HG03135 (cell line): ENCODE measurements around the gene TACC3.

Source experiments
- ATAC-seq: cut with Tn5 transposase; IDR thresholded peaks from one replicate; pipeline ENCODE4 v1.9.1; 2021; ENCODE audit warnings: mild to moderate bottlenecking, moderate library complexity; ENCODE audit not compliant: unreplicated experiment

Gene TACC3

DNA sequence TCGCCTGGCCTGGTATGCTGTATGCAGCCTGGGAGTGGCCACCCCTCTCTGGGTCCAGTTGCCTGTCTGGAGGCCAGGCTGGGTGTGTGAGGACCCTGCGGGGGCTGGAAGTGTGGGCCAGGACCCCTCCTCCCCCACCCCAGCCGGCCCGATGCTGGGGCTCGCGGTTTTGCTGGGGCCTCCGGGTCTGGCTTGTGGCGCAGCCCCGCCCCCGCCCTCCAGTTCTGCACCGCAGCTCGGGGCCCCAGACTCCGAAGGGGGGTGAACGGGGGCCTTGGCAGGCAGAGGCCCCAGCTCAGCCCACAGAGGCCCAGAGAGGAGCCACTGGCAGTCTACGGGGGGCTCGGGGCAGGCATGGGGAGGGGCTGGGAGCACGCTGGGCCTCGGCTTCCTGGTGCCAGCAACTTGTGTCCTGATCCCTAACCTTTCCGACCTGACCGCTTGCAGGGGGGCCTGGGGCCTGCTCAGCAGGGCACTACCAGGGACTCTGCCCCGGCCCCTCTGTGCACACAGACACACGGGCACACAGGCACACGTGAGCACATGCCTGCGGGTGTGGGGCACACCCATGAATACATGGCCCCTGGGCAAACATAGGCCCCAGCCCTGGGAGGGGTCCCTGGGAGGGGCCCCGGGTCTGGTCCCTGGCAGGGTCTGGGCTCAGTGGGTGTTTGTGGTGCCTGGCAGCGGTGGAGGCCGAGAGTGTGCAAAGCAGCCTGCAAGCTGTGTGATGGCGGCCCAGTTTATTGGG, 50.4 kb downstream of the TACC3 start:
- ATAC-seq: no peak

DNA sequence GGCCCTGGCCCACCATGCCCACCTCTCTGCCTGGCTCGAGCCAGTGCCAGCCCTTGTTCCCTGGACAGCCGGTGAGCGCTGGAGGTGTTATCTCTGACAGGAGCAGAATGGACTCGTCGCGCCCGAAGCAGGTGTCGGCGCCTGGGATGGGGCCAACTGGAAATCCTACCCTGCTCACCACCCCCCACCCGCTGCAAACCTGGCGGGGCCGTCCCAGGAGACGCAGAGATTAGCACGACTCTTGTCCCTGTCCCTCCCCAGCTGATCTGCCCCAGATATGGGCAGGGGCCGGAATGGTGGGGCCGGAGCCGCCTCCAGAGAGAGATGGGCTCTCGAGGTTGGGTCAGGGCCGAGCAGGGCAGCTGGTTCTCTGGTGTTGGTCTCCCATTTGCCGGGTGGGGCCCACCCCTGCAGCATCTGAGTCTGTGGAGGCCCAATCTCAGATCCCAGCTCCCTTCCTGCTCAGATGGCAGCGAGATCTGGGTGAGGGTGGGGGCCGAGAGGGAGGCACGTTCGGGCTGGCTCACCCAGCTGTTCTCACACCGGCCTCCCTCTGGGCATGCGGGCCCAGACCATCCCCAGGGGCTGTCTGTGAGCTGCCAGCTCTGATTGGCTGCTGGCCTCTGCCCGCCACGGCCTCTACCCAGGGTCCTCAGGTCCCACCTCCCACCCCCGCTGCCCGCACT, 51.7 kb downstream of the TACC3 start:
- ATAC-seq: no peak

DNA sequence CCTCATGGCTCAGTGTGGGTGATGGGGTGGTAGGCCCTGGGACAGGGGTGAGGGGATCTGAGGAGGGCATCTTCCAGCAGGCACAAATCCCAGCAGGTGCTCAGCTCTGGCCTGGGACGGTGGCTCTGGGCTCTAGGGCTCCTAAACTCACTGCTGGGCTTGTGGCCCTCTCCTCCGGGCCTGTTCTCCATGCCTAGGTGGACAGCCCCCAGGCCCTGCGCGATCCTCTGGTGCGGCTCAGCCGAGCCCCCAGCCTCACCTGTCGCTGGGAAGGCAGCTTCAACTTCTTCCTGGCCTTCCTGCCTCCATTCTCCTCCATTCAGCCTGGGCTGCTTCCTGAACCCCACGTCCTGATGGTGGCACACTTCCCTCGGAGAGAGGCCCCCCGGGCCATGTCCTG, 52.4 kb downstream of the TACC3 start:
- ATAC-seq: no peak

DNA sequence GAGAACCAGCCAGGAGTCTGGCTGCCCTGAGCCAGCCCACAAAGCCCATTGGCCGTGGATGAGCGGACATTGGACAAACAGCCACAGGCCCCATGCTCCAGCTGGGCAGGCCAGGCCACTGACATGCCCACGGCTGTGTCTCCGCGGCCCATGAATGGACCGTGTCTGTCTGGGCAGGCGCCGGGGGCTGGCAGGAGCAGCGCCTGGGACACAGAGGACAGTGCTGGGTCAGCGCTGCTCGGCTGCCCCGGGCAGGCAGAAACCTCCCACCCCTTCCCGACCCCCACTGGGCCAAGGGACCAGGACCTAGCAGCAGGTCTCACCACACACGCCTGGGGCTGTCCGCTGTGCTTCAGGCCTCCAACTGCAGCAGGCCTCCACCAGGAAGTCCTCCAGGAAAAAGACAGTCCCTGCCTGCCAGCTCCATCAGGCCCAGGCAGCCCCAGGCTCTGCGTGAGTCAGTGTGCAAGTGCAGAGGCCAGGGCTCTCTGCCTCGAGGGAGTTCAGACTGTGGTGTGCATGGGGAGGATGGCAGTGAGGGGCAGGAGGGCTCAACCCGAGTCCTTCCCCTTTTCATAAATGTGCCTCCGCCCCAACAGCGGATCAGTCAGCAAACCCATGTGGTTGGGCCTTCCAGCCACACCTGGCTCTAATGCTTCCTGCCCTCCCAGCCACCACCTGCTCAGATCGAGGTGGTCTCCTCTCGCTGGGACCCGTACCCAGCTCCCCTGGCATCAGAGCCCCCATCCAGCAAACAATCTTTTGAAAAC, 54.6 kb downstream of the TACC3 start:
- ATAC-seq: no peak

DNA sequence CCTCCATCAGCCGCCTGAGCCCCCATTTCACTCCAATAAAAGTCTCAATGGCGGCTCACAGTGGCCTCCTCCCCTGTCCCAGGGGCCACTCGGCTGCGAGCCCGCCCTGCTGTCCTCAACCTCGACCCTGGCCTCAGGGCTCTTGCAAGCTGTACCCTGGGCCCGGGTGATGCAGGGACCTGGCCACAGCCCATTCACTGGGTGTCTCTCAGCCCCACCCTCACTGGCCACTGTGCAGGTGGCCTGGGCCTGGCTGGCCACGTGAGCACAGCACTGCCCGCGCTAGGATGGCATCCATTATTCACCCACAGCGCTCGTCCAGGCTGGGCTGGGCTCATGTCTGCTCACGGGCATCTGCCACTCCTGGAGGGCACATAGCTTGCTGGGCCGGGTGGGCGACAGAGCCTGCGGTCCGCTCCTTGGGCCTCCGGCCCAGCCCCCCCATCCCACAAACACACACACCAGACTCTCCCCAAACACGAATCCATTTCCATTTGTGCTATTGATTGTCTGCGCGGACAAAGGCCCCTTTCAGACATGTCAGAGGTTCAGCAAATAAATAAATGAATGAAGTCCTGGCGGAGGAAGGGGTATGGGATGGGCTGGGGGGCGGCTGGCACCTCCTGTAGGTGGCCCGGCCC, 55.3 kb downstream of the TACC3 start:
- ATAC-seq: no peak

DNA sequence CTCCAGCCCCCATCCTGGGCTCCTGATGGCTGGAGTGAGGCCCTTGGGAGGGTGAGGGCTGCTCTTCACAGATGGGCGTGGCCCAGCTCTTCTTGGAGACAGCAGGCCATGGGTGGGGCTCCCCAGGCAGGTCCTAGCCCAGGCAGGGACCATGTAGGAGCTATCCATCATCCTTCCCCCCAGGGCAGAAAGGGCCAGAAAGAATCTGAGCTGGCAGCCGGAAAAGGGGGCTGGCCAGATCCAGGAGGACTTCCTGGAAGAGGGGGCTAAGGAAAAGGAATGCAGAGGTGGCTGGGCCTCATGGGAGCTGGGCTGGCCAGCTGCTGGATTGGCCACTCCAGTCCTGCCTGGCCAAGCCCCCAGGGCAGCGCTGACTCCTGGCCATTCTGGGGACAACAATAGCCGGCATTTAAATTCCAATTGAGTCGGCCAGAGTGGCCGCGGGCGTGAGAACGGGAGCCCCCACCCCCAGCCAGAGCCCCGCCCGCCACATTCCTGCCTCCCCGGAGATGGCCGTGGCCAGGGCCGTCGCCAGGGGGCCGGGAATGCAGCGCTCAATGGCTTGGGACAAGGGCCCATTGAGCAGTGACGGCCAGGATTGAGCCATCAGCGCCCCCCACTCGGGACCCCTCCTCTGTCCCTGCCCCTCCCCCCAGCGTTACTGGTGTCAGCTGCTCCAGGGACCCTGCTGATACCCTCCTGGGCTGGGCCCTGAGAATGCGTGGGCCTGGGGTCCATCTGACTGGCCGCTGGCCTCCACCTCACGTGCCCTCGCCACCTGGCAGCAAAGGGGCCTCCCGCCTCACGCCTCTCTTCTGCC, 56.7 kb downstream of the TACC3 start:
- ATAC-seq: no peak

DNA sequence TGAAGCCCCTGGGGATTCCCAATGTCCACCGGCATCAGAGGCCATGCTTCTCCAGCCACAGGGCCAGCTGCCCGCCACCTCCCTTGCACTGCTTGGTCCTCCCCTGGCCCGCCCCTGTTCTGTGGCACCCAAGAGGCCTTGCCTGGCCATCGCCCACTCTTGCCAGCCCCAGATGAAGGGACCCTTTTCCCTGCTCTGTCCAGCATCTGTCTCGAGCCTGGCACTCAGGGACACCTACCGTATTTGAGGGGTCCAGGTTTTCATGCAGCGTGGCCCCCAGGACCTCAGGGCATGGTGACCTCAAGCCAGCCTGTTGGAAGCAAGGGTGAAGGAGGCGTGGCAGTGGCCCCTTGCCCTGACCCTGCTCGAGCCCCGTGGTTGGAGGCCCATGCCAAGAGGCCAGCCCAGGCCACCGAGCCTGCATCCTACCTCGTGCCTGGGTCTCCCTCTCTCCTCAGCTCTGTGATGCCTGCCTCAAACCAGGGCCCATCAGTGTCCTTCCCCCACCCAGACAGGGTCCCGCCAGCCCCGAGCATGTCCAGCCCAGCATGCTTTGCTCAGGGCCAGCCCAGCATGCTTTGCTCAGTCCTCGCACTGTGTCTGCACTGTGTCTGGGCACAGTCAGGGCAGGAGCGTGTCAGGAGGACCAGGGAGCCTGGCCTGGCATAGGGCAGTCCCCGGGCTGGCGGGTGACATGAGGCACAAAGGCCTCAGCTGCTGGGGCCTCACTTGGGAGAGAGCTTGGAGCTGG, 57.5 kb downstream of the TACC3 start:
- no peak for ATAC-seq

DNA sequence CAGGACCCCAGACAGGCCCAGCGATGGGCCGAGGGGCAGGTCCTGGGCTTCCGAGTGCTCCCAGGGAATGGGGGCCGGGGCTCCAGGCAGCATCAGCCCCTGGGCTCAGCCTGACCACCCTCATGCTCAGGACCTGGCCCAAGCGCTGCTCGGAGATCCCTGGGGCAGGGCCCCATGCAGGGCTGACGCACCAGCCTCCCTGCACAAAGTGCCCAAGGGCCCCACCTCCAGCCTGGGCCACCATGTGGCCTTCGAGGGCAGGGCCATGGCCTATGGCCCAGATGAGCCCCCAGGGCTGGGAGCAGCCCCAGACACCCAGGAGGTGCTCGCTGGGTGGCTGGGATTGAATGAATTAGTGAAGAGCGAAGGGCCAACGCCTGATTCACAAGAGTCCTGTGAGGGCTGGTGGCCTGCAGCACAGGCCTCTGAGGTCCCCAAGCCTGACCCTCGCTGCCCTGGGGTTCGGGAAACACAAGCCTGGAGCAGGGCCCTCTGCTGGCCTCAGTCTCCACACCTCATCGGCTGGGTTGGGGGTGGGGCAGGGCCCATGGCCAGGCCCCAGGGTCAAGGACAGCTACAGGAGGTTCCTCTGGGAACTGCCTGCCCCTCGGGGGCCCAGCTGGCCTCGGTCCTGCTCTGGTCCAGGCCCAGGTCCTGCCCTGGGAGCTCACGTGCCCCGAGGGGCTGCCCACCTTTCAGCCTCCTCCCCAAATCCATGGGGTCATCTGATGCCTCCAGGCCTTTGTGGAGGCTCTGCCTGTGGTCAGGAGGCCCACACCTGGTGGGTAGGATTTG, 58.5 kb downstream of the TACC3 start:
- no peak for ATAC-seq

DNA sequence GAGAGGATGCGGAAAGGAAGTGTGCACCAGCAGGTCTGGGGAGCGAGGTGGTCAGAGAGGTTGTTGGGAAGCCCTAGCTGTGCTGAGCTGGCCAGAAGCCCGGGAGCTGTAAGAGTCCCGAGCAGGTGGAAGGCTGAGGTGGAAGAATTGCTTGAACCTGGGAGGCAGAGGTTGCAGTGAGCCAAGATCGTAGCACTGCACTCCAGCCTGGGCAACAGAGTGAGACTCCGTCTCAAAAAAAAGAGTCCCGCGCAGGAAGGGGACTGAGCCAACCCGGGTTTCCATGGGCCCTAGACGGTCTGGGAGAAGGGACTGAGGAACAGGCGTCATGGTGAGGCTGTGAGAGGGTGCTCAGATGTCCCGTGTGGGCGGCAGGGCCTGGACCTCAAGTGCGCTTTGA, 59.1 kb downstream of the TACC3 start:
- ATAC-seq: no peak

DNA sequence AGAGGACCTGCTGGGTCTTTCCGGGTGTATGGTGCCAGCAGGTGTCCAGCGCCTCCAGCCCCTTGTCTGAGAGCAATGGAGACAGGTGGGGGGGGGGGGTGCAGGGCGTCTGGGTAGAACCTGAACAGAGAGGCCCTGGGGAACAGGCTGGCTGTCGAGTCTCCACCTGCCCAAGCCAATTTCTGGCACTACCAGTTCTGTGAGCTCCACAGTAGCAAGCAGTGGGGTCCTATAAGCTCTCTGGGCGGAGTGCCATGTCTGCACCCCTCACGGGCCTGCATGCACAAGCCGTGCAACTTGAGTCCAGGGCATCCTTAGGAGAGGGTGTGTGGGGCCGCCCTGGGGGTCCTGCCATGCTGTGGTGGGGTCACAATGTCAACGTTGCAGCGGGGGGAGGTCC, 61.7 kb downstream of the TACC3 start:
- ATAC-seq: no peak

DNA sequence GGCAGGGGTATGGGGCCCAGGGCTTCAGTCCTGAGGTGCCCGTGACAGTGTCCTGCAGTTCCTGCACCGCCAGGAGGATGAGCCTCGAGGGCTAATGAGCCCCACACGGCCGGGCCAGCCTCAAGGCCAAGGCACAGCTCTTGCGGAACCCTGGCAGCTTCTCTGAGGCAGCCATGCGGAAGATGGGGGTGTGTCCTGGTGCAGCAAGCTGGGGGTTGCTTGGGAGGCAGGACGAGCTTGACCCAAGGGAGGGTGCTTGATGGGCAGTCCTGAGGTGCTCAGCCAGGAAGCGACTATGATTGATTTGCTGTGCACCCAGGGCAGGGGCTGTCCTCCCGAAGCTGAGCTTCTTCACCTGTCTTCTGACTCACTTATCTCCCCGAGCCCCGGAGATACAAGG, 62.6 kb downstream of the TACC3 start:
- no peak for ATAC-seq

DNA sequence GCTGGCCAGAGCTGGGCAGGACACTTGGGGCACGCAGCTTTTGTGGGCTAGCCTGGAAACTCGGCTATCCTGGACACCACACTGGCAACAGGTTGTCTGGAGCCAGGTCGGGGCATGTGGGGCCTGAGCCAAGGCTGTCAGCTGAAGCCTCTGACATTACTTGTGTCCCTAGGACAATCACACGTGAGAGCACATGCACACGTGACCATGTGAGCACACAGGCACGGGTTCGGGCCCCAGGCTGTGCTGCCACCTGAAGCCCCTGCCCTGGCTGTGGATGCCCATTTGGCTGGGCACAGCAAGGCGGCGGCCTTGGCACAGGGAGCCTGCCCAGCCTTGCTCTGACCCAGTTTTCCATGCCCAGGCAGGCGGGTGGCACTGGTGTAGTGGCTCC, 63.1 kb downstream of the TACC3 start:
- ATAC-seq: no peak

DNA sequence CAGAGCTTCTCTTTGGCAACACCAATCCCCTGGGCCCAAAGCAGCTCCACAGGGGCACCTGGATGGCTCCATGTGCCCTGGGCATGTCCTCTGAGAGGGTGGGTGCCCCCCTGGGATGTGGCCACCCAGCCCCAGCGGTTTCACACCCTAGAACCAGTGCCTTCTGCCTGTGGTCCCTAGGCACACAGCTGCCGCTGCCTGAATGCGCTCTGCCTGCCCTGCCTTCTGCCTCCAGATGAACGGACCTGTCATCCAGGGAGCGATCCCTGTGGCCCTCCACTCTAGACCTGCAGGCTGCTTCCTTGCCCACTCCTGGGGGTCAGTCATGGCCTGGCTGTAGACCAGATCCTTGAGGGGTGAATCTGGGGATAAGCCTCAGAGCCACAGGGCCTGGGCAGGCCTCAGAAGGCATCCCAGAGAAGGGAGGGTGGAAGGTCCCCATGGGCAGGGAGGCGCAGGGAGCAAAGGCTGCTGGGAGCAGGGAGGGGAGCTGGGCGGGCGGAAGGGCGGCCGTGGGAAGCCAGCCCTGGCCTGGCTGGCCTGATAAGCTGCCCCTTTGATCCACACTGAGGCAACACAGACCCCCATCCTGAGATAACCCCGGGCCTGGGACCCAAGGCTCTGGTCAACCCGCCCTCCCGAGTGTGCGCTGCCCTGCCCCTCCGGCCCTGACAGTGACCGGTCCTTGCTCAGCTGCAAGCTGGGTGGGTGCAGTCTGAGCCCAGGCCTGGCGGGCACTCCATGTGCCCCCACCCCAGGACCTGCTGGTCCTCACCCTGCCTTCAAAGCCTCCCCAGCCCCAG, 63.7 kb downstream of the TACC3 start:
- ATAC-seq: no peak

DNA sequence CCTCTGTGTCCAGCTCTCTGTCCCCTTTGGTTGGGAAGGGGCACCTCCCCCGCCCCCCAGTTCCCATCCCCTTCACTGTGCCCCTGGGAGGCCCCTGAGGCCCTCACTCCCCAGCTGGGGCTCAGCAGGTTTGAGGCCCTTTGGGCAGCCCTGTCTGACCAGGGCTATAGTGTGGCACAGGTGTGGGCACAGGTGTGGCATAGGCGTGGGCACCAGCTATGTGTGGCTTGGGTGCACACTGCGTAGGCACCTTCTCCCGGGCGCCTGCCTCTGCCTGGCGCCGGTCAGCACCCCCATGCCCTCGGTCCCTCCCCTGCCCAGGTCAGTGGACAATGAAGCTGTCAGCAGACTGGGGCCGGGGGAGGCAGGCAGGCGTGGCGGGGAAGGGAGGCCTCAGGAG, 64.3 kb downstream of the TACC3 start:
- ATAC-seq: no peak

DNA sequence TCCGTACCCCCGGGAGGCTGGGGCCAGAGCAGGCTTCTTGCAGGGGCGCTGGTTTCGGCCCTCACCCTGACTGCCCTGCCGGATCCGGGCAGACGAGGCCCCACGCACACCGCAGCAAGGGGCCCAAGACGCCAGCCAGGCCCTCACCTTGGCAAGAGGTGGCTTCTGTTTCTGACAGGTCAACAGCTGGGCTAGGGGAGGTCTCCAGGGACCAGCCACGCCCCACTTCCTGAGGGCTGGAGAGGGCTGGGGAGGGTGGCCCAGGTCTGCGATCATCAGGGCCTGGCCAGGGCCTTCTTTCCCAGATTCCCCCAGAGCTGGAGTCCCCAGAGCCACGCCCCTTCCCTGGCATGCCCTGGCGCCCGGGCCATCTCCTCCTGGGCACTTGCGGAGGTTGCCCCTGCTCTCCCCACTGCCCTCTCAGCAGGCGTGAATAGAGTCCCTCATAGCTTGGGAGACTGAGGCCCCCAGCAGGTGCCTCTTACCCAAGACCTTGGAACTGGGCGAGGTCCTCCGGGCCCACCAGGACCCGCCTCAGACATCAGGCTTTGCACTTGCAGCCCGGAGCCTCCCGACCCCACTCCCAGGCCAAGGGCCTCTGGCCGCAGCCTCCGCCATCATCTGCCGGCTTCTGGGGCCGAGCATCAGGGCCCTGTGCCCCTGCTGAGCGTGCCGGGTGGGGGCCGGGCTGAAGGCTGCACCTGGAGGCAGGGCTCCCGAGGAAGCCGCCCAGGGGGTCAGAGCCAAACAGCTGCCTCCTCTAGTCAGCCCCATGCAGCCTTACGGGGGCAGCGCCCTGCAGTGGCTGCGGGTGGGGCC, 65.4 kb downstream of the TACC3 start:
- no peak for ATAC-seq

DNA sequence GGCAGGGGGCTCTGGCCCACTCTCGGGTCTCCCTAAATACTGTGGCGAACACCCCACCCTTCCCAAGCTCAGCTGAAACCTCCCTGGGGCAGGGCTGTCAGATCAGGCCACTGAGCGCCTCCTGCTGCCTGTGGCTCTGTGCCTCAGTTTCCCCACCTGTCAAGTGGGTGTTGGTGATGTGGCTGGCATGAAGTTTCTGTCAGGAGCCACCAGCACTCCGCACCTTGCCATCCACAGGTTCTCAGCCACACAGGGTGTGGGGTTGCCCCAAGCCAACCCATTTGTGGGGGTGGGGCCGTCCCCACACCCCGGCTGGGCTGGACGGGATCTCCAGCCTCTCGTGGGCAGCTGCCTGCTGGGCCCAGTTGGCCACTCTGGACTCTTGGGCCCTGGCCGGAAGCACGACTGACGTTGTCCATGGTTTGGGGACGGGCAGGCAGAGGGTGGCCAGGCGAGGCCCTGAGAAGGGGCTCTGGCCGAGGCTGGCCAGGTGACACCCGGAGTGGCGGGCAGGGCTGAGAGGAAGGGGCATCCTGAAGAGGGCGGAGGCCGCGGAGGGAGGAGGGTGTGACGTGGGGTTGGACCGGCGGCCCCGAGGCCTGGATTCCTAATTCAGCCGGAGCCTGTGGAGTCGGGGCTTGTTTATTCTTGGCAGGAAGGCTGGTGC, 66.2 kb downstream of the TACC3 start:
- ATAC-seq: no peak
